HCT116 (cell line): ENCODE results near the gene NIM1K.

ENCODE experiments used
- CEBPB ChIP-seq: IDR thresholded peaks from 2 replicates; pipeline ENCODE4 v1.6.1; 2012; ENCODE audit warnings: low read depth
- EZH2 ChIP-seq: fragments of 200-600 bp; sonication (generic); IDR thresholded peaks from 2 replicates; pipeline ENCODE4 v1.6.1; 2017; ENCODE audit warnings: antibody characterized with exemption, mixed run types
- TCF7L2 ChIP-seq: IDR thresholded peaks from 2 replicates; pipeline ENCODE4 v1.7.0; 2011; ENCODE audit warnings: borderline replicate concordance, inconsistent platforms; ENCODE audit not compliant: insufficient read depth, insufficient read length; ENCODE audit errors: extremely low read depth
- TF ChIP-seq, protein P1 (sequence below): IDR thresholded peaks from 2 replicates; pipeline ENCODE4 v1.6.1; 2012
- TF ChIP-seq, protein P2 (sequence below), 3 experiments: fragments of 200-600 bp in 1 of 3; sonication (generic) in 1 of 3; IDR thresholded peaks in 2 of 3; conservative IDR thresholded peaks in 1 of 3; 2 replicates each; pipeline ENCODE4 v1.5.1; 2012 to 2017; ENCODE audit warnings: low read depth in 2 of 3, low read length in 2 of 3, antibody characterized with exemption in 1 of 3, borderline replicate concordance in 1 of 3, control low read depth in 1 of 3, mild to moderate bottlenecking in 1 of 3, mixed read lengths in 1 of 3, mixed run types in 1 of 3, moderate library complexity in 1 of 3; ENCODE audit not compliant: insufficient read depth in 1 of 3

DNA sequence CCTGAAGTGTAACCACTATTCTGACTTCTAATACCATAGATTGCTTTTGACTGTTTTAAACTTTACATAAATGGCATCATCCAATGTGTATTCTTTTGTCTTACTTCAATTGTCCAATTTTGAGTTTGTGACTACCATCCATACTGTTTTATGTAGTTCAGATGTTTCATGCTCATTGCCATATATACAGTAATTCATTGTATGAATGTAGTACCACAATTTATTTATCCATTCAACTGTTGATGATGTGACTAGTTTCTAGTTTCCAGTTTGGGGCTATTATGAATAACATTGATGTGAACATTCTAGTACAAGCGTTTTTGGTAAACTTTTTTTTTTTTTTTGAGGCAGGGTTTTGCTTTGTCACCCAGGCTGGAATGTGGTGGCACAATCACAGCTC lies 66.1 kb downstream of the NIM1K start:
- TF ChIP-seq, protein P1, sequence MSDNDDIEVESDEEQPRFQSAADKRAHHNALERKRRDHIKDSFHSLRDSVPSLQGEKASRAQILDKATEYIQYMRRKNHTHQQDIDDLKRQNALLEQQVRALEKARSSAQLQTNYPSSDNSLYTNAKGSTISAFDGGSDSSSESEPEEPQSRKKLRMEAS, result no peak
- TF ChIP-seq TCF7L2 (no peak), CEBPB (no peak), EZH2 (no peak)
- TF ChIP-seq, protein P2, sequence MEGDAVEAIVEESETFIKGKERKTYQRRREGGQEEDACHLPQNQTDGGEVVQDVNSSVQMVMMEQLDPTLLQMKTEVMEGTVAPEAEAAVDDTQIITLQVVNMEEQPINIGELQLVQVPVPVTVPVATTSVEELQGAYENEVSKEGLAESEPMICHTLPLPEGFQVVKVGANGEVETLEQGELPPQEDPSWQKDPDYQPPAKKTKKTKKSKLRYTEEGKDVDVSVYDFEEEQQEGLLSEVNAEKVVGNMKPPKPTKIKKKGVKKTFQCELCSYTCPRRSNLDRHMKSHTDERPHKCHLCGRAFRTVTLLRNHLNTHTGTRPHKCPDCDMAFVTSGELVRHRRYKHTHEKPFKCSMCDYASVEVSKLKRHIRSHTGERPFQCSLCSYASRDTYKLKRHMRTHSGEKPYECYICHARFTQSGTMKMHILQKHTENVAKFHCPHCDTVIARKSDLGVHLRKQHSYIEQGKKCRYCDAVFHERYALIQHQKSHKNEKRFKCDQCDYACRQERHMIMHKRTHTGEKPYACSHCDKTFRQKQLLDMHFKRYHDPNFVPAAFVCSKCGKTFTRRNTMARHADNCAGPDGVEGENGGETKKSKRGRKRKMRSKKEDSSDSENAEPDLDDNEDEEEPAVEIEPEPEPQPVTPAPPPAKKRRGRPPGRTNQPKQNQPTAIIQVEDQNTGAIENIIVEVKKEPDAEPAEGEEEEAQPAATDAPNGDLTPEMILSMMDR (IDR thresholded peaks at IDR 0.05 in 2 of 3, conservative IDR thresholded peaks at IDR 0.05 in 1 of 3; ENCODE audit: borderline replicate concordance in 1 of 3, insufficient read depth in 1 of 3, low read depth in 2 of 3, low read length in 2 of 3), result no peak
